Measurements from ENCODE around the gene CPHXL2.

Gene CPHXL2

GRCh38 chr16:75676909-75677308 lies at the start of gene CPHXL2:
Gene CPHXL2, minus strand, starts transcription at chr16:75677009. Its CDS starts 10 bp downstream, at chr16:75676999.
- TF ChIP-seq CTCF (IDR thresholded peaks at IDR 0.05; ENCODE audit: extremely low read depth, insufficient read depth, missing control alignments): no peak
- in situ Hi-C loops (cut with MboI; ENCODE audit: low pct_unique_long_range_greater_than_20kb, low sequenced_read_pairs, unreplicated experiment): no loop called here
- no peak for DNase-seq (ENCODE audit: low spot score)

GRCh38 chr16:75726390-75726789 lies 49.6 kb upstream of the CPHXL2 start, which contains the start of gene CPHXL:
Gene CPHXL, minus strand, starts transcription at chr16:75726490. Its CDS starts 48 bp downstream, at chr16:75726442.
- TF ChIP-seq CTCF (IDR thresholded peaks at IDR 0.05; ENCODE audit: extremely low read depth, insufficient read depth, missing control alignments): no peak

GRCh38 chr16:75718452-75718851 lies 41.6 kb upstream of the CPHXL2 start:
- TF ChIP-seq CTCF (IDR thresholded peaks at IDR 0.05; ENCODE audit: extremely low read depth, insufficient read depth, missing control alignments): no peak
- no peak for DNase-seq (ENCODE audit: low spot score)
- in situ Hi-C loops (cut with MboI; ENCODE audit: low pct_unique_long_range_greater_than_20kb, low sequenced_read_pairs, unreplicated experiment): no loop called here

More at GRCh38 chr16:75726390-75726789, 49.6 kb upstream of the CPHXL2 start, which contains the start of gene CPHXL:
- no peak for DNase-seq (ENCODE audit: low spot score)
- in situ Hi-C loops (cut with MboI; ENCODE audit: low pct_unique_long_range_greater_than_20kb, low sequenced_read_pairs, unreplicated experiment): no loop called here

- no peak for DNase-seq (ENCODE audit: low spot score)
- in situ Hi-C loops (cut with MboI; ENCODE audit: low pct_unique_long_range_greater_than_20kb, low sequenced_read_pairs, unreplicated experiment): no loop called here
- no peak for TF ChIP-seq CTCF (IDR thresholded peaks at IDR 0.05; ENCODE audit: extremely low read depth, insufficient read depth, missing control alignments)
Measured at GRCh38 chr16:75714661-75715060, 37.9 kb upstream of the CPHXL2 start.

GRCh38 chr16:75710344-75710743 lies 33.5 kb upstream of the CPHXL2 start:
- no peak for DNase-seq (ENCODE audit: low spot score)
- TF ChIP-seq CTCF (IDR thresholded peaks at IDR 0.05; ENCODE audit: extremely low read depth, insufficient read depth, missing control alignments): no peak
- in situ Hi-C loops (cut with MboI; ENCODE audit: low pct_unique_long_range_greater_than_20kb, low sequenced_read_pairs, unreplicated experiment): no loop called here

- DNase-seq (ENCODE audit: low spot score): no peak
- in situ Hi-C loops (cut with MboI; ENCODE audit: low pct_unique_long_range_greater_than_20kb, low sequenced_read_pairs, unreplicated experiment): no loop called here
- TF ChIP-seq CTCF (IDR thresholded peaks at IDR 0.05; ENCODE audit: extremely low read depth, insufficient read depth, missing control alignments): no peak
Measured at GRCh38 chr16:75703306-75703705, 26.5 kb upstream of the CPHXL2 start.

- DNase-seq (ENCODE audit: low spot score): no peak
- in situ Hi-C loops (cut with MboI; ENCODE audit: low pct_unique_long_range_greater_than_20kb, low sequenced_read_pairs, unreplicated experiment): no loop called here
- no peak for TF ChIP-seq CTCF (IDR thresholded peaks at IDR 0.05; ENCODE audit: extremely low read depth, insufficient read depth, missing control alignments)
Measured at GRCh38 chr16:75702242-75702641, 25.4 kb upstream of the CPHXL2 start.
